ENCODE data around the gene FKBP8.

FKBP8 gene

GRCh38 chr19:18587962-18588610, 44.7 kb upstream of the FKBP8 start:
- TF ChIP-seq CTCF (IDR thresholded peaks at IDR 0.05; ENCODE audit: extremely low read depth, missing control alignments) = no peak
- peak; percentile 8 for DNase-seq (ENCODE audit: low spot score)

DNA sequence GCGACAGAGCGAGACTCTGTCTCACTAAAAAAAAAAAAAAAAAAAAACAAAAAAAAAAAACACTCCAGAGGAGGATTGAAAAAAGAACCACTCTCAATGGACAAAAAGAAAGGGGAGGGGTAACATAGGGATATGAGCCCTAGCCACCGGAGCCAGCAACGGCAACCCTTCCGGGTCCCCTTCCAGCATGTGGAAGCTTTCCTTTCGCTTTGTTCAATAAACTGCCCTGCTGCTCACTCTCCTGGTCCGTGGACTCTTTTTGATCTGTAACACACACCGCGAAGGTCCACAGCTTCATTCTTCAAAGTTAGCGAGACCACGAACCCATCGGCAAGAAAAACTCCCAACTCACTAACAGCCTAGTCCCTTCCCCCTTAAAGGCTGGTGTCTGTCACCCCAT, 44.2 kb upstream of the FKBP8 start:
- no peak for DNase-seq (ENCODE audit: low spot score)
- TF ChIP-seq CTCF (IDR thresholded peaks at IDR 0.05; ENCODE audit: extremely low read depth, missing control alignments) = no peak

DNA sequence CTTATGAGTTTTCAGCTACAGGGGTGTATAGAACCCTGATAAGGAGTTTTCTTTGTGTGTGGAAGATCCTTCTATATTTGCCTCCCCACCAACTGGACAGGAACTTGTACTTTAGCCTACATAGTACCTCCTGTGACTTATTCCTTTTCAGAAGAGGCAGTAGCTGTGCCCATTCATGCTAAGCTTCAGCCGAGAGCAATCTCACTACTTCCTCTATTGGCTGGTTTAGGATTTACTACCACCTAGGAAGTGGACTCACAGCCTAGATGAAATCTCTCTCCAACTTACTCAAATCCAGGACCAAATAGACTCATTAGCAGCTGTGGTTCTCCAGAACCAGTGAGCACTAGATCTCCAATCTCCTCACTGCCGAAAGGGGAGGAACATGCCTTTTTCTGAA, 42.9 kb upstream of the FKBP8 start:
- TF ChIP-seq CTCF (IDR thresholded peaks at IDR 0.05; ENCODE audit: extremely low read depth, missing control alignments) = no peak

GRCh38 chr19:18580311-18580710, 36.9 kb upstream of the FKBP8 start:
- DNase-seq (ENCODE audit: low spot score) = no peak
- no peak for TF ChIP-seq CTCF (IDR thresholded peaks at IDR 0.05; ENCODE audit: extremely low read depth, missing control alignments)

More for the DNA sequence above, 42.9 kb upstream of the FKBP8 start:
- DNase-seq (ENCODE audit: low spot score) = no peak

- TF ChIP-seq CTCF (IDR thresholded peaks at IDR 0.05; ENCODE audit: extremely low read depth, missing control alignments) = no peak
- DNase-seq (ENCODE audit: low spot score) = no peak
Measured at GRCh38 chr19:18577365-18577914, 34.1 kb upstream of the FKBP8 start.

DNA sequence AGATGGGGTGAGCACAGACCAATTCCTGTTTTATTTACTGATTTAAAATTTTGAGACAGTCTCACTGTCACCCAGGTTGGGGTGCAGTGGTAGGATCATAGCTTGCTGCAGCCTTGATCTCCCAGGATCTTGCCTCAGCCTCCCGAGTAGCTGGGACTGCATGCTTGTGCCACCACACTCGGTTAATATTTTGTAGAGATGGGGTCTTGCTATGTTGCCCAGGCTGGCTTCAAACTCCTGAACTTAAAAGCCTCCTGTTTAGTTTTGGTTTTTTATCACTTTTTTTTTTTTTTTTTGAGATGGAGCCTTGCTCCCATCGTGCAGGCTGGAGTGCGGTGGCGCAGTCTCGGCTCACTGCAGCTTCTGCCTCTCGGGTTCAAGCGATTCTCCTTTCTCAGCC, 33.0 kb upstream of the FKBP8 start:
- no peak for DNase-seq (ENCODE audit: low spot score)
- TF ChIP-seq CTCF (IDR thresholded peaks at IDR 0.05; ENCODE audit: extremely low read depth, missing control alignments) = no peak

DNA sequence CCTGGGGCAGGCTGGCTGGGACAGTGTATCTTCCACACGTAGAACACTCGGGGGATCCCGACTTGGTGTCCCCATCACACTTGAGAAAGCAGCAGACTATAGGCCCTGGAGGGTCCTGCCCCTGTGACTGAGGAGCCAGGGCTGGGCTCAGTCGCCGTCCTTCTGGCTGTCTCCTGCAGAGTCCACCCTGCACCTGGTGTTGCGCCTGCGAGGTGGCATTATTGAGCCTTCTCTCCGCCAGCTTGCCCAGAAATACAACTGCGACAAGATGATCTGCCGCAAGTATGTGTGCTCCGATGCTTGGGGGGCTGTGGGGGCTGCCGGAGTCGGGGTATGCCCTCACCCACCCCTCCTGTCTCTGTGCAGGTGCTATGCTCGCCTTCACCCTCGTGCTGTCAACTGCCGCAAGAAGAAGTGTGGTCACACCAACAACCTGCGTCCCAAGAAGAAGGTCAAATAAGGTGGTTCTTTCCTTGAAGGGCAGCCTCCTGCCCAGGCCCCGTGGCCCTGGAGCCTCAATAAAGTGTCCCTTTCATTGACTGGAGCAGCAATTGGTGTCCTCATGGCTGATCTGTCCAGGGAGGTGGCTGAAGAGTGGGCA, 31.4 kb upstream of the FKBP8 start:
- DNase-seq (ENCODE audit: low spot score) = no peak
- TF ChIP-seq CTCF (IDR thresholded peaks at IDR 0.05; ENCODE audit: extremely low read depth, missing control alignments) = no peak
